Measurements from ENCODE around the gene H3-3A. TPM values are rescaled to one million over a fixed set of nuclear protein-coding genes. Genes with fewer than 3 reads are reported as not detected.

H3-3A gene
- total RNA-seq (100 to 1,000 TPM; 318 to 496 TPM), total RNA-seq (50.4 to 79.3 reads per million in 2 donors)

GRCh38 chr1:226062558-226063223 is at the start of gene H3-3A:
TSS of gene H3-3A (plus strand) at chr1:226062716. CDS start at chr1:226064352, 1,636 bp downstream.
- peak; percentile 84 for ATAC-seq
- Mint-ChIP-seq H3K27me3 (no peaks in the 10 kb centered on the region), H3K4me3 (peak within 1 kb of the TSS; percentile 98), H3K4me1 (peaks cover 36% of the 10 kb centered on the region), H3K27ac (peak within 1 kb of the TSS; percentile 98), H3K36me3 (ENCODE audit: low read depth) (peaks cover 7% of the 10 kb centered on the region)
- DNase-seq: peak; percentile 97 to 98 (median 97)
- H3K9me3 ChIP-seq (ENCODE audit: control insufficient read depth, low read length, poor library complexity, severe bottlenecking): no peaks in the 10 kb centered on the region

- H3K27ac Mint-ChIP-seq: peak overlapping the region; percentile 16
- H3K36me3 Mint-ChIP-seq (ENCODE audit: low read depth): peaks cover 3% of the 10 kb centered on the region
- DNase-seq (no peak), ATAC-seq (no peak)
- H3K4me1 Mint-ChIP-seq: peaks cover 5% of the 10 kb centered on the region
- no peaks in the 10 kb centered on the region for H3K9me3 ChIP-seq (ENCODE audit: control insufficient read depth, low read length, poor library complexity, severe bottlenecking)
- H3K4me3 Mint-ChIP-seq: no peak overlapping the region
- H3K27me3 Mint-ChIP-seq: peaks cover 14% of the 10 kb centered on the region
Measured at GRCh38 chr1:226017070-226017469, 45.4 kb upstream of the H3-3A start.

GRCh38 chr1:226019572-226019971 is 42.9 kb upstream of the H3-3A start:
- no peak overlapping the region for H3K27ac Mint-ChIP-seq
- ATAC-seq (no peak), DNase-seq (no peak)
- peaks cover 3% of the 10 kb centered on the region for H3K36me3 Mint-ChIP-seq (ENCODE audit: low read depth)
- H3K27me3 Mint-ChIP-seq: peaks cover 15% of the 10 kb centered on the region
- H3K4me3 Mint-ChIP-seq: no peak overlapping the region
- H3K9me3 ChIP-seq (ENCODE audit: control insufficient read depth, low read length, poor library complexity, severe bottlenecking): no peaks in the 10 kb centered on the region
- H3K4me1 Mint-ChIP-seq: peaks cover 5% of the 10 kb centered on the region

- Mint-ChIP-seq H3K4me3 (no peak overlapping the region), H3K27me3 (peaks cover 12% of the 10 kb centered on the region), H3K36me3 (ENCODE audit: low read depth) (peaks cover 5% of the 10 kb centered on the region), H3K27ac (no peak overlapping the region), H3K4me1 (peaks cover 2% of the 10 kb centered on the region)
- H3K9me3 ChIP-seq (ENCODE audit: control insufficient read depth, low read length, poor library complexity, severe bottlenecking): no peaks in the 10 kb centered on the region
- ATAC-seq: no peak
- no peak for DNase-seq
Measured at GRCh38 chr1:226021401-226021800, 41.1 kb upstream of the H3-3A start.

- no peak overlapping the region for H3K4me3 Mint-ChIP-seq
- no peak overlapping the region for H3K27ac Mint-ChIP-seq
- ATAC-seq (no peak), DNase-seq (no peak)
- H3K36me3 Mint-ChIP-seq (ENCODE audit: low read depth): peaks cover 5% of the 10 kb centered on the region
- peaks cover 12% of the 10 kb centered on the region for H3K27me3 Mint-ChIP-seq
- no peaks in the 10 kb centered on the region for H3K4me1 Mint-ChIP-seq
- no peaks in the 10 kb centered on the region for H3K9me3 ChIP-seq (ENCODE audit: control insufficient read depth, low read length, poor library complexity, severe bottlenecking)
Measured at GRCh38 chr1:226021801-226022200, 40.7 kb upstream of the H3-3A start.

GRCh38 chr1:226023735-226024134 is 38.8 kb upstream of the H3-3A start:
- no peak for DNase-seq
- no peaks in the 10 kb centered on the region for H3K9me3 ChIP-seq (ENCODE audit: control insufficient read depth, low read length, poor library complexity, severe bottlenecking)
- Mint-ChIP-seq H3K36me3 (ENCODE audit: low read depth) (peaks cover 5% of the 10 kb centered on the region), H3K4me1 (no peaks in the 10 kb centered on the region), H3K27me3 (peaks cover 5% of the 10 kb centered on the region), H3K27ac (no peak overlapping the region), H3K4me3 (no peak overlapping the region)
- ATAC-seq: no peak

- no peak for ATAC-seq
- no peaks in the 10 kb centered on the region for H3K9me3 ChIP-seq (ENCODE audit: control insufficient read depth, low read length, poor library complexity, severe bottlenecking)
- no peak for DNase-seq
- H3K27me3 Mint-ChIP-seq: peaks cover 8% of the 10 kb centered on the region
- H3K27ac Mint-ChIP-seq: no peak overlapping the region
- H3K36me3 Mint-ChIP-seq (ENCODE audit: low read depth): peaks cover 5% of the 10 kb centered on the region
- no peak overlapping the region for H3K4me3 Mint-ChIP-seq
- no peaks in the 10 kb centered on the region for H3K4me1 Mint-ChIP-seq
Measured at GRCh38 chr1:226026833-226027232, 35.7 kb upstream of the H3-3A start.

GRCh38 chr1:226027538-226028217 is 34.8 kb upstream of the H3-3A start:
- no peak for DNase-seq
- peaks cover 4% of the 10 kb centered on the region for H3K27me3 Mint-ChIP-seq

GRCh38 chr1:226029093-226029496 is 33.4 kb upstream of the H3-3A start:
- H3K4me1 Mint-ChIP-seq: no peaks in the 10 kb centered on the region
- H3K27me3 Mint-ChIP-seq: peaks cover 4% of the 10 kb centered on the region
- peaks cover 5% of the 10 kb centered on the region for H3K36me3 Mint-ChIP-seq (ENCODE audit: low read depth)
- H3K9me3 ChIP-seq (ENCODE audit: control insufficient read depth, low read length, poor library complexity, severe bottlenecking): no peaks in the 10 kb centered on the region
- H3K27ac Mint-ChIP-seq: no peak overlapping the region
- ATAC-seq (peak; percentile 54), DNase-seq (no peak)
- no peak overlapping the region for H3K4me3 Mint-ChIP-seq

More at GRCh38 chr1:226027538-226028217, 34.8 kb upstream of the H3-3A start:
- Mint-ChIP-seq H3K4me1 (no peaks in the 10 kb centered on the region), H3K27ac (no peak overlapping the region), H3K36me3 (ENCODE audit: low read depth) (peaks cover 5% of the 10 kb centered on the region), H3K4me3 (no peak overlapping the region)
- ATAC-seq: no peak
- H3K9me3 ChIP-seq (ENCODE audit: control insufficient read depth, low read length, poor library complexity, severe bottlenecking): no peaks in the 10 kb centered on the region

GRCh38 chr1:226029568-226030225 is 32.8 kb upstream of the H3-3A start:
- DNase-seq: no peak
- H3K27ac Mint-ChIP-seq: peak overlapping the region; percentile 43

GRCh38 chr1:226033582-226033981 is 28.9 kb upstream of the H3-3A start:
- H3K36me3 Mint-ChIP-seq (ENCODE audit: low read depth): peaks cover 3% of the 10 kb centered on the region
- no peaks in the 10 kb centered on the region for H3K4me1 Mint-ChIP-seq
- no peak for ATAC-seq
- H3K27me3 Mint-ChIP-seq: peaks cover 4% of the 10 kb centered on the region
- no peaks in the 10 kb centered on the region for H3K9me3 ChIP-seq (ENCODE audit: control insufficient read depth, low read length, poor library complexity, severe bottlenecking)
- no peak overlapping the region for H3K4me3 Mint-ChIP-seq
- DNase-seq: no peak
- H3K27ac Mint-ChIP-seq: no peak overlapping the region

More at GRCh38 chr1:226029568-226030225, 32.8 kb upstream of the H3-3A start:
- Mint-ChIP-seq H3K4me3 (no peak overlapping the region), H3K4me1 (no peaks in the 10 kb centered on the region), H3K27me3 (peaks cover 4% of the 10 kb centered on the region), H3K36me3 (ENCODE audit: low read depth) (peaks cover 5% of the 10 kb centered on the region)
- ATAC-seq: no peak
- no peaks in the 10 kb centered on the region for H3K9me3 ChIP-seq (ENCODE audit: control insufficient read depth, low read length, poor library complexity, severe bottlenecking)

GRCh38 chr1:226033991-226034390 is 28.5 kb upstream of the H3-3A start:
- Mint-ChIP-seq H3K27me3 (peaks cover 4% of the 10 kb centered on the region), H3K4me1 (no peaks in the 10 kb centered on the region), H3K36me3 (ENCODE audit: low read depth) (peaks cover 3% of the 10 kb centered on the region), H3K27ac (no peak overlapping the region), H3K4me3 (no peak overlapping the region)
- ATAC-seq (no peak), DNase-seq (no peak)
- no peaks in the 10 kb centered on the region for H3K9me3 ChIP-seq (ENCODE audit: control insufficient read depth, low read length, poor library complexity, severe bottlenecking)

GRCh38 chr1:226034482-226034881 is 28.0 kb upstream of the H3-3A start:
- no peak overlapping the region for H3K4me3 Mint-ChIP-seq
- H3K27me3 Mint-ChIP-seq: peaks cover 4% of the 10 kb centered on the region
- H3K27ac Mint-ChIP-seq: no peak overlapping the region
- H3K4me1 Mint-ChIP-seq: no peaks in the 10 kb centered on the region
- ATAC-seq: peak; percentile 65
- H3K9me3 ChIP-seq (ENCODE audit: control insufficient read depth, low read length, poor library complexity, severe bottlenecking): no peaks in the 10 kb centered on the region
- DNase-seq: no peak
- peaks cover 3% of the 10 kb centered on the region for H3K36me3 Mint-ChIP-seq (ENCODE audit: low read depth)
